NCI-H1092 (cell line): ENCODE data around the gene NDUFV2.
A peak's percentile ranks its signal among the peaks of the same experiment; 100 is the strongest.

ENCODE experiments used
- DNase-seq: peaks from one replicate; lab custom pipeline; 2025; lab: John Stamatoyannopoulos, UW

Gene NDUFV2

GRCh38 chr18:9120796-9121195, 18.3 kb downstream of the NDUFV2 start:
- DNase-seq = no peak

DNA sequence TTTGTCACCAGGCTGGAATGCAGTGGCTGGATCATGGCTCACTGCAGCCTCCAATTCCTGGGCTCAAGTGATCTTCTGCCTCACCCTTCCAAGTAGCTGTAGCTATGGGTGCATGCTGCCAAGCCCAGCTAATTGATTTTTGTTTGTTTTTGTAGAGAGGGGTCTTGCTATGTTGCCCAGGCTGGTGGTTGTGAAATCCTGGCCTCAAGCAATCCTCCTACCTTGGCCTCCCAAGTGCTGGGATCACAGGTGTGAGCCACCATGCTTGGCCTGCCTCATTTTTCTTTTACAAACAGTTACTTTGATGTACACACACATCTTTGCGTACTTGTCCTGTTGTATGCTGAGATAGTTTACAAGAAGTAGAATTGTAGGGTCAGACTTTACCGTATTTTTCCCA, 21.0 kb downstream of the NDUFV2 start:
- no peak for DNase-seq

DNA sequence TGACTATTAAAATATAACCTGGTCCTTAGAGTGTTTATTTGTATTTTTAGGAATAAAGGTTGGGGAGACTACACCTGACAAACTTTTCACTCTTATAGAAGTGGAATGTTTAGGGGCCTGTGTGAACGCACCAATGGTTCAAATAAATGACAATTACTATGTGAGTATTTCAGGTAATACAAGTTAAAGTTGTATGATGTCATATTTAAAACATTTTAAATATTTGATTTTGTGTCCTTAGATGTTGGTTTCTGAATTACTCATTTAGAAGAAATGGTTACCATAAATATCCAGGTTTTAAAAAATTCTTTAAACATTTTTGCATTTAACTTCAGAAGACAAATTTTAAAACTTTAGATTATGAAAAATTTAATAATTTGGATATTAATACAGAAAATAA, 22.3 kb downstream of the NDUFV2 start:
- no peak for DNase-seq

DNA sequence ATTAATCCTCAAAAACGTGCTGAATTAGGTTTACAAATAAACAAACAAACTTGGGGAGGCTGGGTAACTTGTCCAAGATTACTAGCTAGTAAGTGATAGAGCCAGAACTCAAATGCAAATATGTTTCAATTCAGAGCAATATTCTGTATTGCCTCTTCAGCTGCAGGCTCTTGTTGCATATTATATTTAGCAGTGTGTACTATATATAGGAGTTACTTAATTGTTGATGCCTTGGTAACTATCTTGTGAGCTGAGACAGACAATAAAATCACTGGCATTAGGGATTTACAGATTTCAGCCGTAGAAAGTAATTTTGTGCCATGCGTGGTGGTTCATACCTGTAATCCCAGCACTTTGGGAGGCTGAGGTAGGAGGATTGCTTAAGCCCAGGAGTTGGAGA, 23.8 kb downstream of the NDUFV2 start:
- no peak for DNase-seq

GRCh38 chr18:9130195-9130594, 27.7 kb downstream of the NDUFV2 start:
- DNase-seq = no peak

GRCh38 chr18:9130806-9131205, 28.3 kb downstream of the NDUFV2 start:
- no peak for DNase-seq

DNA sequence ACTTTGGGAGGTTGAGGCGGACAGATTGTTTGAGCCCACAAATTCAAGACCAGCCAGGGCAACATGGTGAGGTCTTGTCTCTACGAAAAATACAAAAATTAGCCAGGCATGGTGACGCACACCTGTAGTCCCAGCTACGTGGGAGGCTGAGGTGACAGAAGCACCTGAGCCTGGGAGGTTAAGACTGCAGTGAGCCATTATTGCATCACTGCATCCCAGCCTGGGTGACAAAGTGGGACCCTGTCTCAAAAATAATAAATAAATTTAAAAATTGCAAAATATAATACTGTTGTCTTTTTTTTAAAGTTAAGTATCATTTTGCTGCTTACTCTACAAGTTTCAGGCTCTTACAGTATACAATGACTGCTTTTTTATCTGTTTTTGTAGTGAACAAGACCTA, 30.1 kb downstream of the NDUFV2 start:
- no peak for DNase-seq

DNA sequence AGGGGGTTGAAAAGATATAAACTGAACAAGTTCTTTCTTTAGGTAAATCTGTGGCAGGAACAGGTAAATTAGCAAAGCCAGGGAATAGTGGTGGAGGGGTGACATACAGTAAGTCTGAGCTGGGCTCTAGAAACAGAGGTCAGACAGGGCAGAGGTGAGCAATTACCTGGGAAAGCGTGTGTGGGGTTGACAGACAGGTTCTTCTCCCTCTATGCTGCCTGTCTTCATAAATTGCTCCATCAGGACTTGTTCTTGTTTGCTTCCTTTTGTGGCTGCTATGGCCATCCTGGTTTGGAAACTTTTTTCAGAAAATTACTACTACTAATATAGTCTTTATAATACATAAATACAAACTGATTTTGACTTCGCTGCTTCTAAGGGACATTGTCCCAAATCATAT, 30.7 kb downstream of the NDUFV2 start:
- DNase-seq = no peak

GRCh38 chr18:9135081-9135911, 32.8 kb downstream of the NDUFV2 start:
- no peak for DNase-seq

DNA sequence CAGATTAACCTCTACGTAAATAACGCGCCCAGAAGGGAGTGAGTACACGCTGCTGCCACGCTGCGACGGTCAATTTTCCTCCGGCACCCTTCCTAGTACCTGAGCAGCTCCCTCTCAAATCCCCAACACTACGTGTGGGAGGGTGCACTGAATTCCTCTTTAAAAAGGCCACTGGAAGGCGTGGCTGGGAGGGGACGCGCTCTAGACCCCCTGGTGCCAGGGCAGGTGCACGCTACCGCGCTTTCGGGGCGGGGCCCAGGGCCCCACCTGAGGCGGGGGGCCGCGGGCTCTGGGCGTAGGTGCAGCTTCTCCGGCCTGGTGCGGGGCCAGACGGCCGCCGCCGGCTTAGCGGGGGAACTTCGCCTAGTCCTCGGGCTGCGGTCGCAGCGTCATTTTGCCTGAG, 33.4 kb downstream of the NDUFV2 start:
- peak; percentile 14 for DNase-seq

DNA sequence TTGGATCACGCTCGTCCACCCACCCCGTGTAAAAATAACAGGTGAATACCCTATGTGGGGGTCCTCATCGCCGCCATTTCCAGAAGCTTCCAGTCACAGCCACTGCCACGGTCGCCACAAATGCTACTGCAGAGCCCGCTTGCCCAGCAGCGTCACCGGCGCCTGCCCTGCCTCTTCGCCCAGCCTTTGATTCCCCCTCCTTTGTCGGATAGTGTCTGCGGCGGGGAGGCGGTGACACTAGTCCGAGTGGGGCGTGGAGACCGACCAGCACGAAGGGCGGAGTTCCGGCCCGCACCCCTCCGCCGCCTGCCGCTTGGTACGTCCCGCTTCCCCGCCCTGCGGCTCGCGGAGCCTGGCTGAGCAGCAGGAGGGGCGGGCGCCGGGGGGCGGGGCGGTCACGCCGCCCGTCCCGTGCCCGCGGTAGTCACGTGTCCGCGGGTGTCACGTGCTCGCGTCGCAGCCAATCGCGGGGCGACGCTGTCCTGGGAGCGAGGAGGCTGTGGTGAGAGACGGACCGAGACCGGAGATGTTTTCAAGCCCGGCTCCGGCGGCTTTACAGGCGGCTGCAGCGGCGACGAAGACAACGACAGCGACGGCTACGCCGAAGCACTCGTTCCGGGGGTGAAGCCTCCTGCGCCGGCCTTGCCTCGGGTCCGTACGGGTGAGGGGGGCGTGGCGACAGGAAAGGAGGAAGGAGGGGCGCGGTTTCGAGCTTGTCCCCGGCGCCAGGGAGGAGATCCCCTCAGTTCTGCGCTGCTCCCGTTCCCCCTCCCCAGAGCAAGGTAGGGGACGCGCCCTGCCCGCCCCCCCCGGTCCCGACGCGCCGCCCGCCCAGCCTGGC, 34.0 kb downstream of the NDUFV2 start, which contains the start of gene ANKRD12:
ANKRD12 (plus strand) TSS at position 467 of the 841 bp plus-strand sequence. CDS start 45,652 bp downstream, outside the sequence.
- peak; percentile 75 for DNase-seq

- peak; percentile 55 for DNase-seq
These were observed 34.9 kb downstream of the NDUFV2 start for GRCh38 chr18:9137168-9138066.

DNA sequence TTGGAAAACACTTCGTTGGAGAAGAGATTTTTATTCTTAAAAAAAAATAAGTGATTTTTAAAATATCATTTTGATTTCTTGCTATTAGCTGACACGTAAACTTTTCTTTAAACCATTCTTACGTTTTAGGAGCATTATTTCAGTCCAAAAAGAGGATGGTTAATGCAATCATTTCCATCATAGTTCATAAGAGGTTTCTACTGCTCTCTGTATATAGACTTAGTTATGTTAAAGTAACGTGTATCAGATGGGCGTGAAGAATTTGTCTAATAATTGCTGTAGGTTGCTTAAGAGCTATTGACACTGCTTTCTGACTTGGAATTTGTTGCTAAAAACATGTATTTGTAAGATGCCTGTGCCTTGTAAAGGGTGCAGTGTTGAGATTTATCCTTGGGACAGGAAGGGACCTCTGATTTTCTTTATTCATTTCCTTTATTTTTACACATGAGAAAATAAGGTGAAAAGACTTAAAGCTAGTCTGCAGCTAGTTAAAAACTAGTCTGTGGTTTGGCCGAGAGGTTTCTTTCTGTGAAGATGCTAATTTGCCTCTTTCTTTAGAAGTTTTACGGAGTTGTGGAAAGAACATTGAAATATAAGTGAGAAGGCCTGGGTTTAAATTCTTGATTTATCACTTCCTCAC, 37.0 kb downstream of the NDUFV2 start:
- no peak for DNase-seq

DNA sequence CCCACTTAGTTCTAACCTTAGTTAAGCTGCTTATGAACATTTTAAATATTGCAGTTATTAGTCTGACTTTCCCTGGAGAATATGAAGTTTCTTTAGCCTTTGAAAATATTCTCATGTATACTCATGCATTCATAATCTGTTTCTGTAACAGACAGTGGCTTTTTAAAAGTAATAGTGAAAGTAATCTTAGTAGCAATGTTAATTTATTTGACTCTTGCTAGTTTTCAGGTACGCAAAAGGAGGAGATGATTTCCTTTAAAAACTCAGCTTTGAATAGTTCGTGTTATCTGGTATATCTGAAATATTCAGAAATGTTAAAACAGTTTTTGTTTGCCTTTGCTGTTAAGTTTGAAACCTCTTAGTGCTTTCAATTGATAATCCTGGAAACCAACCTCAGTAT, 37.9 kb downstream of the NDUFV2 start:
- no peak for DNase-seq

DNA sequence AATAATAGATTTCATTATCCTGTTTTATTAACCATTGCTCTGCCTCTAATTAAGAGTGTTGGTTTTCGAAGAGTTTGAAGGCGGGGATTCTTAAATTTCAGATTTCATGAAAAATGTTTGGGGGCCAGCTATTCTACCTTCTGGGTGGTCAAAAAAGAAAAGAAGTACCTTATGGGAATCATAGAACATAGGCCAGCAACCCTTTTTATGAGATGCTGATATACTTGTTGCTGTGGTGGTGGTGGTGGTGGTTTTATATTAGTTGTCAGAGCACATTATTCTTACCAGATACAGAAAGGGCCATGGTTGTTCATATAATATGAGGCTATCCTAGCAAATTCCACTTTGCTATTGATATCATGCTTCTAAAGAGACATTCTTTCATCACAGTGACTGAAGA, 38.5 kb downstream of the NDUFV2 start:
- DNase-seq = no peak

DNA sequence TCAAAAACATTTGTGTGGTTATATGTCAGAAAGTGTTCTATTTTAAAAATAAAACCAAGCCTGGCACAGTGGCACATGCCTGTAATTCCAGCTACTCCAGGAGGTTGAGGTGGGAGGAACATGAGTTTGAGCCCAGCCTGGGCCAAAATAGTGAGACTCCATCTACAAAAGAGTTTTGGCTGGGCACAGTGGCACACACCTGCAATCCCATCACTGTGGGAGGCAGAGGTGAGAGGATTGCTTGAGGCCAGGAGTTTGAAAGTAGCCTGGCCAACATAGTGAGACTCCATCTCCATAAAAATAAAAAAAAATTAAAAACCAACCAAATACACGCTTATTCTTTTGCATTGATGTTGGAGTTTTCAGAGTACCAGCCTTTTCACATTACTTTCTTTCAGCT, 43.7 kb downstream of the NDUFV2 start:
- no peak for DNase-seq

GRCh38 chr18:9147440-9148202, 45.1 kb downstream of the NDUFV2 start:
- DNase-seq = peak; percentile 4

GRCh38 chr18:9148203-9148552, 45.7 kb downstream of the NDUFV2 start:
- no peak for DNase-seq

- DNase-seq = no peak
These were observed 47.6 kb downstream of the NDUFV2 start for GRCh38 chr18:9150121-9150520.

GRCh38 chr18:9153256-9153655, 50.8 kb downstream of the NDUFV2 start:
- no peak for DNase-seq
